HepG2 (cell line): Measurements from ENCODE around the gene NEU4. TPM values are rescaled to one million over a fixed set of nuclear protein-coding genes. Genes with fewer than 3 reads are reported as not detected.

Experiments used
- FOXC1 ChIP-seq: sonication (generic); formaldehyde crosslinking; IDR thresholded peaks from 2 replicates; pipeline ENCODE4 v1.8.0; 2022; ENCODE audit warnings: mild to moderate bottlenecking, missing genetic modification reagents, borderline replicate concordance
- HDAC1 ChIP-seq: sonication (generic); formaldehyde crosslinking; IDR thresholded peaks from 2 replicates; pipeline ENCODE4 v1.5.1; 2020; ENCODE audit warnings: mild to moderate bottlenecking, missing genetic modification reagents
- HOXA3 ChIP-seq: sonication (generic); formaldehyde crosslinking; IDR thresholded peaks from 2 replicates; pipeline ENCODE4 v1.5.0; 2020; ENCODE audit warnings: missing genetic modification reagents
- JUN ChIP-seq: sonication (generic); formaldehyde crosslinking; IDR thresholded peaks from 2 replicates; pipeline ENCODE4 v1.4.0; 2020; ENCODE audit warnings: mild to moderate bottlenecking, missing genetic modification reagents
- NFAT5 ChIP-seq: sonication (generic); formaldehyde crosslinking; IDR thresholded peaks from 2 replicates; pipeline ENCODE4 v1.4.0; 2020; ENCODE audit warnings: missing genetic modification reagents
- RBM22 ChIP-seq: fragments of 200-400 bp; formaldehyde crosslinking; optimal IDR thresholded peaks from 2 replicates; pipeline ENCODE3; 2017; ENCODE audit warnings: mild to moderate bottlenecking, low read length, moderate library complexity
- RCOR2 ChIP-seq: IDR thresholded peaks from 2 replicates; pipeline ENCODE4 v1.6.1; 2016; ENCODE audit warnings: missing biosample characterization, missing genetic modification reagents
- TMF1 ChIP-seq: sonication (generic); formaldehyde crosslinking; IDR thresholded peaks from 2 replicates; pipeline ENCODE4 v1.8.1; 2022; ENCODE audit warnings: low read depth, missing genetic modification reagents
- YEATS4 ChIP-seq: sonication (generic); formaldehyde crosslinking; IDR thresholded peaks from 2 replicates; pipeline ENCODE4 v1.4.0; 2020; ENCODE audit warnings: missing genetic modification reagents, borderline replicate concordance
- ZNF274 ChIP-seq: sonication (generic); formaldehyde crosslinking; IDR thresholded peaks from 2 replicates; pipeline ENCODE4 v1.5.1; 2020; ENCODE audit warnings: mild to moderate bottlenecking, missing genetic modification reagents
- ZNF780A ChIP-seq: sonication (generic); formaldehyde crosslinking; IDR thresholded peaks from 2 replicates; pipeline ENCODE4 v1.8.0; 2022; ENCODE audit warnings: mild to moderate bottlenecking, missing genetic modification reagents, moderate library complexity
- ZSCAN20 ChIP-seq: sonication (generic); formaldehyde crosslinking; IDR thresholded peaks from 2 replicates; pipeline ENCODE4 v1.4.0; 2020; ENCODE audit warnings: missing genetic modification reagents, mild to moderate bottlenecking, borderline replicate concordance
- polyA plus RNA-seq, 8 experiments: library from polyadenylated mRNA; depleted of rRNA in 3 of 8; stranded (reverse) in 7 of 8; unstranded in 1 of 8; fragments of >200 nt; fragmentation: Illumina TruSeq in 4 of 8; extraction: Trizol in 4 of 8; gene quantifications; 2 replicates each; pipeline versions ENCODE4 v1.2.1 to v1.2.3, GENCODE V29; 2011 to 2016; ENCODE audit warnings: low read depth in 4 of 8, missing spikeins in 1 of 8, mixed read lengths in 1 of 8; ENCODE audit not compliant: insufficient read depth in 1 of 8
- total RNA-seq, 5 experiments: library from RNA; depleted of rRNA; stranded (reverse); fragments of >200 nt; fragmentation: Illumina TruSeq; extraction: Trizol; gene quantifications; 2 replicates each; pipeline ENCODE4 v1.2.3, GENCODE V29; 2016; ENCODE audit warnings: low read depth in 1 of 5
- TF ChIP-seq, protein P1 (sequence below): IDR thresholded peaks from 2 replicates; pipeline ENCODE4 v1.6.1; 2016
- TF ChIP-seq, protein P2 (sequence below): sonication (generic); formaldehyde crosslinking; IDR thresholded peaks from 2 replicates; pipeline ENCODE4 v1.4.0; 2020; ENCODE audit warnings: missing genetic modification reagents, mild to moderate bottlenecking, borderline replicate concordance

Gene NEU4
- total and polyA plus RNA-seq, 2 of the 13 experiments (the other 11 are each of a cell fraction or from before 2014, with no cell fraction given): 53.5 to 107 TPM

DNA sequence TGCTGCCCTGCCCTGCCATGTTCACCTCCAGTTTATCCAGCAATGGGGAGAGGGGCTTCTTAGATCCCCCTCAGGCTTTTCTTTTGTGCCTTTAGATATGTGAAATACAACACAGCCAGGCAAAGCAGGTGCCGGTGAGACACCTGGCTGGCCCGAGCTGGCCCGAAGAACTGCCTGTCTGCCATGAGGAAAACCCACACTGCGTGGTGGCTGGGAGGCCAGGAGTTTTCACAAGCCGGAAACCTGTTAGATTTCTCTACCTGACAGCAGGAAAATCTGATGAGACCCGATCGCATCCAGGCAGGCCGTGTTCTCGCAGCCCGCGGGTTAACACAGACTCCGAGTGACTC lies 38.1 kb upstream of the NEU4 start (continued):
- TF ChIP-seq NFAT5 (CRISPR knock-in tag) (no peak), FOXC1 (CRISPR knock-in tag) (peak; percentile 20; the same call in 1 of the 2 replicates), RCOR2 (no peak), JUN (CRISPR knock-in tag) (no peak), ZNF274 (CRISPR knock-in tag) (peak; percentile 19), ZNF780A (CRISPR knock-in tag) (no peak), RBM22 (peak; percentile 69), HOXA3 (no peak), YEATS4 (CRISPR knock-in tag) (no peak), ZSCAN20 (CRISPR knock-in tag) (no peak), TMF1 (CRISPR knock-in tag) (no peak; the same call in 1 of the 2 replicates), HDAC1 (CRISPR knock-in tag) (peak; percentile 69; the same call in 1 of the 2 replicates)
- TF ChIP-seq, protein P1, sequence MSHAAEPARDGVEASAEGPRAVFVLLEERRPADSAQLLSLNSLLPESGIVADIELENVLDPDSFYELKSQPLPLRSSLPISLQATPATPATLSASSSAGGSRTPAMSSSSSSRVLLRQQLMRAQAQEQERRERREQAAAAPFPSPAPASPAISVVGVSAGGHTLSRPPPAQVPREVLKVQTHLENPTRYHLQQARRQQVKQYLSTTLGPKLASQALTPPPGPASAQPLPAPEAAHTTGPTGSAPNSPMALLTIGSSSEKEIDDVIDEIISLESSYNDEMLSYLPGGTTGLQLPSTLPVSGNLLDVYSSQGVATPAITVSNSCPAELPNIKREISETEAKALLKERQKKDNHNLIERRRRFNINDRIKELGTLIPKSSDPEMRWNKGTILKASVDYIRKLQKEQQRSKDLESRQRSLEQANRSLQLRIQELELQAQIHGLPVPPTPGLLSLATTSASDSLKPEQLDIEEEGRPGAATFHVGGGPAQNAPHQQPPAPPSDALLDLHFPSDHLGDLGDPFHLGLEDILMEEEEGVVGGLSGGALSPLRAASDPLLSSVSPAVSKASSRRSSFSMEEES: no peak
- TF ChIP-seq, protein P2, sequence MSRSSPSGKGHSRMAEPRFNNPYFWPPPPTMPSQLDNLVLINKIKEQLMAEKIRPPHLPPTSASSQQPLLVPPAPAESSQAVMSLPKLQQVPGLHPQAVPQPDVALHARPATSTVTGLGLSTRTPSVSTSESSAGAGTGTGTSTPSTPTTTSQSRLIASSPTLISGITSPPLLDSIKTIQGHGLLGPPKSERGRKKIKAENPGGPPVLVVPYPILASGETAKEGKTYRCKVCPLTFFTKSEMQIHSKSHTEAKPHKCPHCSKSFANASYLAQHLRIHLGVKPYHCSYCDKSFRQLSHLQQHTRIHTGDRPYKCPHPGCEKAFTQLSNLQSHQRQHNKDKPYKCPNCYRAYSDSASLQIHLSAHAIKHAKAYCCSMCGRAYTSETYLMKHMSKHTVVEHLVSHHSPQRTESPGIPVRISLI (CRISPR knock-in tag): no peak
